Measurements from ENCODE around the gene PJA1.

Gene PJA1, protein sequence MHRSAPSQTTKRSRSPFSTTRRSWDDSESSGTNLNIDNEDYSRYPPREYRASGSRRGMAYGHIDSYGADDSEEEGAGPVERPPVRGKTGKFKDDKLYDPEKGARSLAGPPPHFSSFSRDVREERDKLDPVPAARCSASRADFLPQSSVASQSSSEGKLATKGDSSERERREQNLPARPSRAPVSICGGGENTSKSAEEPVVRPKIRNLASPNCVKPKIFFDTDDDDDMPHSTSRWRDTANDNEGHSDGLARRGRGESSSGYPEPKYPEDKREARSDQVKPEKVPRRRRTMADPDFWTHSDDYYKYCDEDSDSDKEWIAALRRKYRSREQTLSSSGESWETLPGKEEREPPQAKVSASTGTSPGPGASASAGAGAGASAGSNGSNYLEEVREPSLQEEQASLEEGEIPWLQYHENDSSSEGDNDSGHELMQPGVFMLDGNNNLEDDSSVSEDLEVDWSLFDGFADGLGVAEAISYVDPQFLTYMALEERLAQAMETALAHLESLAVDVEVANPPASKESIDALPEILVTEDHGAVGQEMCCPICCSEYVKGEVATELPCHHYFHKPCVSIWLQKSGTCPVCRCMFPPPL

DNA sequence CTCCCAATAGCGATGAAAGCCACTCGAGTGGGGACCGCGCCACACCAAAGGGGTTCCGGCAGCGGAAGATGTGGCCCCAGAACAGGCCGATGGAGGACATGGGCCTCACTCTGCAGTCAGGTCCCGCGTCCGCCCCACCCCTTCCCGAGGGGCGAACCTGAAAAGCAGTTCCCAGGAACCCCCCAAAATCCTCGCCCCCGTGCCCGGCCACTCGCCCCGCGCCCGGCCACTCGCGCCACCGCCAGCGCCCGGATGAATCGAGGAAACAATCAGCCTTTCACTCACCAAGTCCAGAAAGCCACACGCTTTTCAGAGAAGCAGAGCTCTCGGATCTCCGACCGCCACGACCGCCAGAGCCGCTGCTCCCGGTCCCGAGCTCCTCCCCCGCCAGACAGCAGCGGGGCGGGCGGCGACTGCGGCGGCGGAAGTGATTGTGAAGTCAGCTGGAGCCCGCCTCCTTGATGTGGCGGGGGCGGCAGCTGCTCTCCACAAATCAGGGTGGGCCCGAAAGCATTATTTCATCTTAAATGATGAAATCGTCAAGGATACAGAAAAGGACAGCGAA lies at the start of gene PJA1:
TSS of gene PJA1 (minus strand) at position 367 of the 565 bp plus-strand sequence. CDS start 2,380 bp downstream, outside the sequence.
- peak; percentile 79 for DNase-seq

GRCh38 chrX:69214463-69214862 lies 49.2 kb upstream of the PJA1 start:
- DNase-seq: no peak

GRCh38 chrX:69211701-69212100 lies 46.4 kb upstream of the PJA1 start:
- DNase-seq: no peak

DNA sequence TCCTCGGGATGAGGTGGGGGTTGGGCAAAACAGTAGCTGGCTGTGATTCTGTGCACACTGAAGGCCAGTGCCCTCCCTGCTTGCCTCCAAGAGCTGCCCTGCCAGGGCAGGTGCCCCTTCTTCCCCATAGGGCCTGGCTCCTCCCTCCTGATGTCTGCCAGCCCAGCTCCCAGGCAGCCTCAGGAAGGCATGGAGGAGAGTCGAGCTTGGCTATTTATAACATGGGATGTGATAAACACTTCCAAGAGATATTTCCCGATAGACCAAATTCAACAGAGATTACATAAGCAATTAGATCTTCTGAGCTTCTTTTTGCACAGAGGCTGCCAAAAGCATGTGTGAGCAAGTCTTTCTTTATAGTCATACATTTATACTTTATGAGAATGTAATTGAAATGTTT lies 45.3 kb upstream of the PJA1 start:
- peak; percentile 4 for DNase-seq

GRCh38 chrX:69207216-69207615 lies 42.0 kb upstream of the PJA1 start:
- no peak for DNase-seq

- no peak for DNase-seq
Measured at GRCh38 chrX:69203638-69204037, 38.4 kb upstream of the PJA1 start.

GRCh38 chrX:69197690-69198089 lies 32.4 kb upstream of the PJA1 start:
- DNase-seq: no peak

GRCh38 chrX:69196666-69197065 lies 31.4 kb upstream of the PJA1 start:
- DNase-seq: no peak

GRCh38 chrX:69195810-69196209 lies 30.6 kb upstream of the PJA1 start:
- DNase-seq: no peak

DNA sequence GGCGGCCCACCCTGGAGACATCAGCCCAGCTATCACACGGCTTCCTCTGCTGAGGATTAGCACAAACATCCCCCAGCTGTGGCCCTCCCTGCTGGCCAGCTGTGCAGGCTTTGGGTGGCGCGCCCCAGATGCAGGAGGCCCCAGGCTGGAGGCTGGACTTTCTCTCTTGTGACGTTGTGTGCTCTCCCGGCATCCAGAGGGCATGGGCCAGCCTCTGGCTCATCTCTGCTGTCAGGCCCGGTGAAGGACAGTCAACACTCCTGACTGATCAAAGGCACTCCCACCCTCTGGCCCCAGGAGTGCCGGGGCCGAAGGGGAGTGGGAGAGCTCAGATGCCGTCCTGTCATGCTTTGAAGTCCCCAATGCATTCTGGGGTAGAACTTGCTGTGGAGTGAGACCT lies 29.9 kb upstream of the PJA1 start:
- no peak for DNase-seq

GRCh38 chrX:69192603-69193002 lies 27.4 kb upstream of the PJA1 start:
- DNase-seq: peak; percentile 34

GRCh38 chrX:69189576-69190371 lies 24.5 kb upstream of the PJA1 start:
- DNase-seq: no peak

- no peak for DNase-seq
Measured at GRCh38 chrX:69186651-69187050, 21.4 kb upstream of the PJA1 start.

- DNase-seq: no peak
Measured at GRCh38 chrX:69185886-69186285, 20.6 kb upstream of the PJA1 start.

DNA sequence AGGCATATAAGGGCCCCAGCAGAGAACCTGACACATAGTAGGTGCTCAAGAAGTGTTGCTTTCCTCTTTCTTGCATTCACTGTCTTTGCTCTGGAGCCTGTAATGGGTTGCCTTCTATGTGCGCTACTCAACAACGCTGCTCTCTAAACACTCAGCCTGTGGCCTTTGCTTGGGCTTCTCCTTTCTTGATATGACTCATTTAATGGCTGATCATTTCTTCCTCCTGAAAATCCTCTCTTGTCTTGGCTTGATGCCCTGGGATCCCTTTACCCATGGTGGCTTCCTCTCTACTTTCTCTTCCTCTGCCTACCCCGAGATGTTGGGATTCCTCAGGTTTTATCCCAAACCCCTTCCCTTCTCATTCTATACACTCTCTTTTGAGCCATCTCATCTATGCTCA lies 19.9 kb upstream of the PJA1 start:
- DNase-seq: peak; percentile 12

DNA sequence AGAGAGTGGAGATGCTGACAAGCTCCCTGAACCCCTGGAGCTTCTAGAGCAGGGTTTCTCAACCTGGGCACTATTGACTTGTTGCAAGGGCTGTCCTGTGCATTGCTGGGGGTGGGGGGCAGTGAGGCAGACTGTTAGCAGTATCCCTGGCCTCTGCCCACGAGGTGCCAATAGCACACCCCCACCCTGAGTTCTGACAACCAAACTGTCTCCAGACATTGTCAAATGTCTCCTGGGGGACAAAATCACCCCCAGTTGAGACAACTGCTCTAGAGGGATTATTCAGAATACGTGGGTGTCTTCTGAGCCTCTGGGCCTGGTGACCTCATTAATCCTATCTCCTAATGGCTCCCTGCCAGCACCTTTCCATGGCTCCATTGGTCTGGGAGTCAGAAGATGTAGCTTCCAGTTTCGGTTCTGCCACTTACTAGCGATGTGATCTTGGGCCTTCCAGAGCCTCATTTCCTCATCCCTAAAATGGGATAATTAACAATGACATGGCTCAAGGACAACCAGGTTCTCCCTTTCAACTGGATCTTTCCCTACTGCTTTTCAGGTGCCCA lies 17.6 kb upstream of the PJA1 start:
- no peak for DNase-seq

DNA sequence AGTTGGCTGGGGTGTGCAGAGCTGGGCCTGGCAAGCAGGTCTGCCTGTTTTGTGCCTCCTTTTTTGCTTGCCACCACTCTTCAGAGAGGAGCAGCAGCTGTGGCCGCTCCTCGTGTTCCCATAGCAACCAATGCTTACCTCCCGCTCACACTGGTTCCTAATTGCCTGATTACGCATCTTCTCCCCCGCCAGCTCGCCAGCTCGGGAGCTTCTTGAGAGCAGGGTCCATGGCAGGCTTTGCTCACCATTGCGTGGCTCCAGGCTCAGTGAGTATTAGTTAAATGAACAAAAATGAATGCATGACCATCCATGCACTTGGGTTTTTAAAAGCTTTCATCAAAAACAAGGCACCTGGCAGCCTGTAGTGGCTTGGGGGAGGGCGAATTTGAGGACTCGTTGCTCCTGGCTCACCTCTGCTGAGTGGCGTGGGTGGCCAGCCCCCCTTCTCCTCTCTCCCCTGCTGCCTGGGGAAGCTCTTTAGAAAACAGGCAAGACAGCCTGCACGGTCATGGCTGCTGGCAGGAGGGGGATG lies 14.2 kb upstream of the PJA1 start:
- DNase-seq: peak; percentile 47

GRCh38 chrX:69178592-69178991 lies 13.3 kb upstream of the PJA1 start:
- no peak for DNase-seq

GRCh38 chrX:69177511-69178162 lies 12.4 kb upstream of the PJA1 start:
- no peak for DNase-seq

DNA sequence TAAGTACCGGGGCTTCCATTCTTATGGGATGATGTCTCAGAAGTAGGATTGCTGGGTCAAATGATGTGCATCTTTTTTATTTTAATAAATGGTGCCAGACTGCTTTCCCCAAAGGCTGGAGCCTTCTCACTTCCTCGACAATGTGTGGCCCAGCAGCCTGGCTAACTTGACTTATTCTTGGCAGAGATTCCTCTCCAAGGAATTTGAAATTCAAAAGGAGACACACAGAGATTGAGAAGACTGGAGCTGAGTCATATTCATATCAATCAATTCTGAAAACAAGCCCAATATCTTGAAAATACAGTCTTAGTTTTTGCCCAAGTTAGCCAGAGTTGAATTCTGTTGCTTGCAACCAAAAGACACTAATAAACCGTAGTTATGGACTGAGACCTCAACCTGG lies 10.8 kb upstream of the PJA1 start:
- DNase-seq: no peak

GRCh38 chrX:69173906-69174305 lies 8.7 kb upstream of the PJA1 start:
- DNase-seq: no peak

DNA sequence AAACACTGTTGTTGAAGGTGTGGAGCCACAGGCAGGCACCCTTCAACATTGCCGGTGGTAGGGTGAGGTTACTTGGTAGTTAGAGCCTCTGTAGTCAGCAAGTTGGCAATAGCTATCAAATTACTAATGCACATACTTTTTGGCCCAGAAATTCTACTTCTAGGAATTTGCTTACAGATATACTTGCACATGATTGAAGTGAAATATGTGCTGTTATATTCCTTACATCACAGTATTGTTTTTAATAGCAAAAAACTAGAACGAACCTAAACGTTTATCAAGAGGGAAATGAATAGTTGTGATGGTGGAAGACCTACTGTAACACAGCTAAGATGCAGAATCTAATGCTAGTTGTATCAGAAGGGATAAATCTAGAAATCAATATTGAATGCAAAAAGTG lies 7.7 kb upstream of the PJA1 start:
- no peak for DNase-seq

Measured in fibroblast of skin of right biceps (primary cell).